Endothelial cell of umbilical vein (primary cell): ENCODE data around the gene SP140. TPM values are rescaled to one million over a fixed set of nuclear protein-coding genes. Genes with fewer than 3 reads are reported as not detected.

Experiments used
- BruUV-seq: library from RNA; stranded (reverse); fragments of 400-500 nt; replicated peaks from 2 replicates; lab custom pipeline; 2021; lab: Mats Ljungman, UMichigan
- CTCF ChIA-PET: fragments of 300-600, 350-600 bp; sonication (Branson Sonifier 250); formaldehyde crosslinking; loops from one replicate; lab custom pipeline; 2021; ENCODE audit warnings: antibody characterized with exemption, inconsistent platforms; lab: Charles Lee
- POLR2A ChIA-PET: fragments of 300-600, 350-600 bp; sonication (Branson Sonifier 250); formaldehyde crosslinking; loops from one replicate; lab custom pipeline; 2021; ENCODE audit warnings: antibody characterized with exemption, inconsistent platforms; lab: Charles Lee
- DNase-seq: peaks from one replicate; pipeline ENCODE4 v3.0.0-alpha.2; 2011; ENCODE audit warnings: low read depth, low spot score
- FAIRE-seq: peaks from 2 replicates; lab custom pipeline; 2011; peaks lifted over from hg19 to GRCh38; lab: Jason Lieb, UNC
- H2AFZ ChIP-seq: 2 replicates; pipeline ENCODE4 v1.6.0; 2012; ENCODE audit warnings: low read depth, low read length, control low read depth, inconsistent platforms
- H3K27ac ChIP-seq: 2 replicates; pipeline ENCODE4 v1.5.1; 2011; ENCODE audit warnings: low read depth, mild to moderate bottlenecking, control low read depth, low read length, moderate library complexity; ENCODE audit not compliant: insufficient read depth
- H3K27me3 ChIP-seq, 2 experiments: 2 replicates each; pipeline versions ENCODE4 v1.6.0 to v1.6.1; 2011; ENCODE audit warnings: low read length in 2 of 2, mixed read lengths in 1 of 2; ENCODE audit not compliant: control insufficient read depth in 2 of 2, insufficient read depth in 2 of 2
- H3K36me3 ChIP-seq, 2 experiments: 2 replicates in 1 of 2; 3 replicates in 1 of 2; pipeline ENCODE4 v1.5.1; 2011; ENCODE audit warnings: low read length in 2 of 2, mild to moderate bottlenecking in 1 of 2, moderate library complexity in 1 of 2; ENCODE audit not compliant: control insufficient read depth in 2 of 2, insufficient read depth in 2 of 2; ENCODE audit errors: extremely low read depth in 1 of 2
- H3K4me1 ChIP-seq: 3 replicates; pipeline ENCODE4 v1.5.1; 2011; ENCODE audit warnings: mild to moderate bottlenecking, low read length; ENCODE audit not compliant: control insufficient read depth, insufficient read depth; ENCODE audit errors: extremely low read depth
- H3K4me2 ChIP-seq: 2 replicates; pipeline ENCODE4 v1.6.1; 2011; ENCODE audit warnings: low read length, control low read depth, mixed read lengths; ENCODE audit not compliant: insufficient read depth
- H3K4me3 ChIP-seq, 3 experiments: fragments of 200-600 bp in 1 of 3; sonication (generic), shearing (Covaris generic) in 1 of 3; replicated peaks in 1 of 3; 2 replicates each; pipeline ENCODE4 v1.5.1; 2011 to 2016; ENCODE audit warnings: control low read depth in 3 of 3, low read length in 3 of 3, mild to moderate bottlenecking in 2 of 3, inconsistent platforms in 1 of 3, low read depth in 1 of 3, moderate library complexity in 1 of 3; ENCODE audit not compliant: insufficient read depth in 1 of 3
- H3K79me2 ChIP-seq: 2 replicates; pipeline ENCODE4 v1.6.0; 2012; ENCODE audit warnings: low read length, inconsistent platforms; ENCODE audit not compliant: control insufficient read depth, insufficient read depth
- H3K9ac ChIP-seq: replicated peaks from 2 replicates; pipeline ENCODE3; 2011; ENCODE audit warnings: low read length, control low read depth; ENCODE audit not compliant: insufficient read depth; ENCODE audit errors: extremely low read depth
- H3K9me1 ChIP-seq: replicated peaks from 3 replicates; pipeline ENCODE4 v1.6.0; 2011; ENCODE audit warnings: mild to moderate bottlenecking, low read length; ENCODE audit not compliant: control insufficient read depth, insufficient read depth; ENCODE audit errors: extremely low read depth
- H3K9me3 ChIP-seq: replicated peaks from 2 replicates; pipeline ENCODE4 v1.5.1; 2012; ENCODE audit warnings: low read length, inconsistent platforms; ENCODE audit not compliant: control insufficient read depth, insufficient read depth
- H4K20me1 ChIP-seq: replicated peaks from 2 replicates; pipeline ENCODE3; 2011; ENCODE audit warnings: mild to moderate bottlenecking, low read length; ENCODE audit not compliant: control insufficient read depth, insufficient read depth; ENCODE audit errors: extremely low read depth
- EZH2 ChIP-seq: IDR thresholded peaks from 2 replicates; pipeline ENCODE4 v1.6.1; 2012; ENCODE audit warnings: borderline replicate concordance, low read depth, mild to moderate bottlenecking, moderate library complexity, low read length, inconsistent platforms; ENCODE audit not compliant: severe bottlenecking
- FOS ChIP-seq: IDR thresholded peaks from 2 replicates; pipeline ENCODE4 v1.6.1; 2011; ENCODE audit warnings: mild to moderate bottlenecking, low read length, moderate library complexity, borderline replicate concordance; ENCODE audit not compliant: insufficient read depth
- GATA2 ChIP-seq: IDR thresholded peaks from 2 replicates; pipeline ENCODE4 v1.7.0; 2011; ENCODE audit warnings: low read depth, mild to moderate bottlenecking, moderate library complexity, mixed read lengths, low read length; ENCODE audit not compliant: insufficient read length, insufficient read depth
- JUN ChIP-seq: IDR thresholded peaks from 2 replicates; pipeline ENCODE4 v1.6.1; 2011; ENCODE audit warnings: borderline replicate concordance, low read depth; ENCODE audit not compliant: insufficient read length, insufficient read depth
- MYC ChIP-seq: IDR thresholded peaks from one replicate; pipeline ENCODE4 v1.6.1; 2011; ENCODE audit warnings: mild to moderate bottlenecking, low read depth, low read length
- POLR2A ChIP-seq: IDR thresholded peaks from 2 replicates; pipeline ENCODE4 v1.6.1; 2012; ENCODE audit warnings: low read depth, mild to moderate bottlenecking, control low read depth, low read length
- POLR2AphosphoS5 ChIP-seq: IDR thresholded peaks from 2 replicates; pipeline ENCODE4 v1.6.1; 2012; ENCODE audit warnings: low read depth, mild to moderate bottlenecking, control low read depth, low read length, moderate library complexity; ENCODE audit not compliant: insufficient read depth
- dilution Hi-C: fragments of 300-500 bp; cut with MboI; formaldehyde crosslinking; loops from one replicate; pipeline ENCODE4 v1.15.0; 2019; ENCODE audit warnings: low sequenced_read_pairs; ENCODE audit not compliant: extremely low pct_ligation_motif_present
- intact Hi-C: fragments of 100-400 bp; cut with micrococcal nuclease; formaldehyde crosslinking; loops from one replicate; pipeline ENCODE4 v1.10.0; 2022
- polyA plus RNA-seq, 4 experiments: library from polyadenylated mRNA; depleted of rRNA in 3 of 4; stranded (reverse) in 3 of 4; unstranded in 1 of 4; fragments of >200 nt; gene quantifications; 2 replicates each; pipeline versions ENCODE4 v1.2.1 to v1.2.3, GENCODE V29; 2011 to 2012; ENCODE audit warnings: missing spikeins in 1 of 4
- total RNA-seq: library from RNA; stranded (reverse); gene quantifications from 2 replicates; pipeline ENCODE4 v1.2.3, GENCODE V29; 2021
- TF ChIP-seq, protein P1 (sequence below): IDR thresholded peaks from 2 replicates; pipeline ENCODE4 v1.6.1; 2011; ENCODE audit not compliant: insufficient read depth, insufficient read length
- TF ChIP-seq, protein P2 (sequence below), 2 donors: IDR thresholded peaks; 1 replicate in 1 of 2; 2 replicates in 1 of 2; pipeline ENCODE4 v1.5.1; 2011; ENCODE audit warnings: low read length in 2 of 2, mild to moderate bottlenecking in 2 of 2, moderate library complexity in 2 of 2, control low read depth in 1 of 2, inconsistent platforms in 1 of 2, low read depth in 1 of 2; ENCODE audit not compliant: insufficient read depth in 1 of 2; ENCODE audit errors: extremely low read depth in 1 of 2

The SP140 gene
- total and polyA plus RNA-seq, 2 donors (not counting 3 experiments of a cell fraction or from before 2014, with no cell fraction given), result not detected

DNA sequence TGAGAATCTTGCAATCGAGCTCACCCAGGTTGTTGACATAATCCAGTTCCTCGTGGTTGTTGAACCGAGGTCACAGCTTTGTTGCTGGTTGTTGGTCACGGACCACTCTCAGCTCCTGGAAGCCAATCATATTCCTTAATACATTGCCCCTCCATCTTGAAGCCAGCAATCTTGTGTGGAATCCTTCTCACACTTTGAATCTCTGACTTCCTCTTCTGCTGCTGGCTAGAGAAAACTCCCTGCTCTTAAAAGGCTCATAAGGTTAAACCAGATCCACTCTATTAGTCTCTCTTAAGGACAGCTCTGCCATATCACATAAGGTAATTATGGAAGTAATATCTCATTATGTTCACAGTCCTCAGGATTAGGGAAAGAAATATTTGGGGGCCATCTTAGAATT is 41.1 kb downstream of the SP140 start:
- FAIRE-seq, result no peak
- BruUV-seq, result no TSS peak
- no peak for DNase-seq

More for the DNA sequence above, 41.1 kb downstream of the SP140 start:
- H3K4me1 ChIP-seq, result no peaks in the 10 kb centered on the region
- H2AFZ ChIP-seq, result no peak overlapping the region
- dilution Hi-C loops, result no loop called here
- no peak overlapping the region for H3K4me2 ChIP-seq
- POLR2A ChIA-PET, result no interaction called here
- no peaks in the 10 kb centered on the region for H3K27me3 ChIP-seq
- CTCF ChIA-PET, result no interaction called here
- TF ChIP-seq MYC (no peak), GATA2 (no peak), POLR2AphosphoS5 (no peak), JUN (no peak), EZH2 (no peak), FOS (no peak), POLR2A (no peak)
- TF ChIP-seq, protein P1, sequence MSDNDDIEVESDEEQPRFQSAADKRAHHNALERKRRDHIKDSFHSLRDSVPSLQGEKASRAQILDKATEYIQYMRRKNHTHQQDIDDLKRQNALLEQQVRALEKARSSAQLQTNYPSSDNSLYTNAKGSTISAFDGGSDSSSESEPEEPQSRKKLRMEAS, result no peak
- TF ChIP-seq, protein P2, sequence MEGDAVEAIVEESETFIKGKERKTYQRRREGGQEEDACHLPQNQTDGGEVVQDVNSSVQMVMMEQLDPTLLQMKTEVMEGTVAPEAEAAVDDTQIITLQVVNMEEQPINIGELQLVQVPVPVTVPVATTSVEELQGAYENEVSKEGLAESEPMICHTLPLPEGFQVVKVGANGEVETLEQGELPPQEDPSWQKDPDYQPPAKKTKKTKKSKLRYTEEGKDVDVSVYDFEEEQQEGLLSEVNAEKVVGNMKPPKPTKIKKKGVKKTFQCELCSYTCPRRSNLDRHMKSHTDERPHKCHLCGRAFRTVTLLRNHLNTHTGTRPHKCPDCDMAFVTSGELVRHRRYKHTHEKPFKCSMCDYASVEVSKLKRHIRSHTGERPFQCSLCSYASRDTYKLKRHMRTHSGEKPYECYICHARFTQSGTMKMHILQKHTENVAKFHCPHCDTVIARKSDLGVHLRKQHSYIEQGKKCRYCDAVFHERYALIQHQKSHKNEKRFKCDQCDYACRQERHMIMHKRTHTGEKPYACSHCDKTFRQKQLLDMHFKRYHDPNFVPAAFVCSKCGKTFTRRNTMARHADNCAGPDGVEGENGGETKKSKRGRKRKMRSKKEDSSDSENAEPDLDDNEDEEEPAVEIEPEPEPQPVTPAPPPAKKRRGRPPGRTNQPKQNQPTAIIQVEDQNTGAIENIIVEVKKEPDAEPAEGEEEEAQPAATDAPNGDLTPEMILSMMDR (IDR thresholded peaks at IDR 0.05; ENCODE audit: extremely low read depth in 1 of 2, insufficient read depth in 1 of 2, low read depth in 1 of 2, low read length in 2 of 2), result no peak
- no peaks in the 10 kb centered on the region for H3K9me3 ChIP-seq
- H3K79me2 ChIP-seq, result no peaks in the 10 kb centered on the region
- no peaks in the 10 kb centered on the region for H3K36me3 ChIP-seq
- no peak overlapping the region for H3K27ac ChIP-seq
- H3K4me3 ChIP-seq, result no peak overlapping the region
- no peak overlapping the region for H3K9ac ChIP-seq
- intact Hi-C loops, result no loop called here
- no peaks in the 10 kb centered on the region for H4K20me1 ChIP-seq
- no peaks in the 10 kb centered on the region for H3K9me1 ChIP-seq
